GM21515 (cell line): ENCODE results near the gene SSR4.

Source experiments
- ATAC-seq: cut with Tn5 transposase; IDR thresholded peaks from one replicate; pipeline ENCODE4 v1.9.1; 2021; ENCODE audit not compliant: unreplicated experiment

The SSR4 gene

GRCh38 chrX:153828723-153829548, 34.5 kb downstream of the SSR4 start:
- ATAC-seq = no peak

GRCh38 chrX:153829549-153829798, 35.0 kb downstream of the SSR4 start:
- ATAC-seq = no peak

- ATAC-seq = no peak
These were observed 35.6 kb downstream of the SSR4 start, which contains the start of gene PDZD4 for GRCh38 chrX:153829799-153830639. Gene PDZD4, minus strand, starts transcription at chrX:153830544. Its CDS starts 246 bp downstream, at chrX:153830298.

GRCh38 chrX:153830640-153831428, 36.4 kb downstream of the SSR4 start:
- no peak for ATAC-seq

GRCh38 chrX:153831429-153832150, 37.1 kb downstream of the SSR4 start:
- ATAC-seq = no peak

- ATAC-seq = no peak
These were observed 38.3 kb downstream of the SSR4 start for GRCh38 chrX:153832728-153833127.

- ATAC-seq = no peak
These were observed 42.5 kb downstream of the SSR4 start for GRCh38 chrX:153836921-153837320.

- no peak for ATAC-seq
These were observed 50.1 kb downstream of the SSR4 start for GRCh38 chrX:153844509-153845082.

- ATAC-seq = no peak
These were observed 50.7 kb downstream of the SSR4 start for GRCh38 chrX:153845195-153845594.

- ATAC-seq = no peak
These were observed 51.4 kb downstream of the SSR4 start for GRCh38 chrX:153845842-153846241.
